Measurements from ENCODE around the gene LGR4.

The LGR4 gene

GRCh38 chr11:27423125-27423524, 49.5 kb downstream of the LGR4 start:
- no peak overlapping the region for H3K4me3 ChIP-seq (ENCODE audit: low read depth, low read length)
- TF ChIP-seq, protein P1, sequence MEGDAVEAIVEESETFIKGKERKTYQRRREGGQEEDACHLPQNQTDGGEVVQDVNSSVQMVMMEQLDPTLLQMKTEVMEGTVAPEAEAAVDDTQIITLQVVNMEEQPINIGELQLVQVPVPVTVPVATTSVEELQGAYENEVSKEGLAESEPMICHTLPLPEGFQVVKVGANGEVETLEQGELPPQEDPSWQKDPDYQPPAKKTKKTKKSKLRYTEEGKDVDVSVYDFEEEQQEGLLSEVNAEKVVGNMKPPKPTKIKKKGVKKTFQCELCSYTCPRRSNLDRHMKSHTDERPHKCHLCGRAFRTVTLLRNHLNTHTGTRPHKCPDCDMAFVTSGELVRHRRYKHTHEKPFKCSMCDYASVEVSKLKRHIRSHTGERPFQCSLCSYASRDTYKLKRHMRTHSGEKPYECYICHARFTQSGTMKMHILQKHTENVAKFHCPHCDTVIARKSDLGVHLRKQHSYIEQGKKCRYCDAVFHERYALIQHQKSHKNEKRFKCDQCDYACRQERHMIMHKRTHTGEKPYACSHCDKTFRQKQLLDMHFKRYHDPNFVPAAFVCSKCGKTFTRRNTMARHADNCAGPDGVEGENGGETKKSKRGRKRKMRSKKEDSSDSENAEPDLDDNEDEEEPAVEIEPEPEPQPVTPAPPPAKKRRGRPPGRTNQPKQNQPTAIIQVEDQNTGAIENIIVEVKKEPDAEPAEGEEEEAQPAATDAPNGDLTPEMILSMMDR (IDR thresholded peaks at IDR 0.05; ENCODE audit: low read depth, low read length): no peak

GRCh38 chr11:27421819-27422494, 50.6 kb downstream of the LGR4 start:
- TF ChIP-seq, protein P1 (IDR thresholded peaks at IDR 0.05; ENCODE audit: low read depth, low read length): no peak
- no peak overlapping the region for H3K4me3 ChIP-seq (ENCODE audit: low read depth, low read length)

DNA sequence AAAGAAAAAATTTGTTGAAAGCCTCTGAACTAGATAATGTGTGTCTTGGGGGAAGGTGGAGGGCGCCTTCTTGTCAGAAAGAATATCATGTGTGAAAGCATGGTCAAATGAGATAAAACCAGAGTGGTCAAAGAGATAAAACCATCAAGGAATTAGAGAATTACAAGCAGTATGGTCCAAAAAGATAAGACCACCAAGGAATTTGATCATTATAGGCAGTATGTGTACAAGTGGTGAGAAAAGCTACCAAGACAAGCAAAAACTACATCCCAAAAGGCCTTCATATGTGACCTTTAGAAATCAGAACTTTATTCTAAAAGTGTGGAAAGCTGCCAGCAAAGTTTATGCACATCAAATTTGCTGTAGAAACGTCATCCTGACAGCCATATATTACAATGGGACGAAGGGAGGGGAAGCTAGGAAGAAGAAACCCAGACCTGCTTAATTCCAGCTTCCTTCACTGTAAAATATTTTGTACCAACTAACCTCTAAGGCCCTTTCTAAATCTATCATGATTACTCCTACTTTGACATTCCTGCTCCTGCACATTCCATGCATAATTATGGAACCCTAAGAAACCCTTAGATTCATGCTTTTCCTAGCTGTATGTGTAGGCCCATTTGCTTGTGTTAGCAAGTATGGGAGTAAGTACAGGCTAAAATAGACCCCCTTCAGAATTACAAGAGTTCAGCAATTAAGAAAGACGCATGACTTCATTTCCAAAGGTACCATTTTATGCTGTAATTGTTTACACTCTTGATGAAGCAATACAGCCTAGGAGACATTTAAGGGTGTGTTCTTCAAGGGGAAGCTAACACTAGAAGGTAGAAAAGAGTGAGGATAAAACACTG, 51.6 kb downstream of the LGR4 start:
- H3K4me3 ChIP-seq (ENCODE audit: low read depth, low read length): no peak overlapping the region
- TF ChIP-seq, protein P1 (IDR thresholded peaks at IDR 0.05; ENCODE audit: low read depth, low read length): no peak

GRCh38 chr11:27420217-27420616, 52.4 kb downstream of the LGR4 start:
- H3K4me3 ChIP-seq (ENCODE audit: low read depth, low read length): no peak overlapping the region
- TF ChIP-seq, protein P1 (IDR thresholded peaks at IDR 0.05; ENCODE audit: low read depth, low read length): no peak

DNA sequence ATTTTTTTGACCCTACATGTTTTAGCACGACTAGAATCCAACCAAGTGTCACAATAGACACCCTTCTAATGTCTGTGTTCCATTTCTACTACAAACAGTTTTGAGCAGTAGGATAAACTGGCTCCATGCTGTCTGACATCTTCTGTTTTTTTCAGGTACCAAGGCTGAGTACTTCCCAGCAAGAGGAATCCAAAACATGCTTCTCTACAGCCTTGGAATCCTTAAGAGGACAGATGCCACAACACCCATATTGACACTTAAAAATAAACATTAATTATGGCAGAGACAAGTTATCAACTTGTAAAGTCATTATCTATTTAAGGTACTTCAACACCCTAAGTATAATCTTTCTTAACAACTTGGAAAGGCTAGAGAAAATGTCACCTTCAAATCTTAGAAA, 54.2 kb downstream of the LGR4 start:
- TF ChIP-seq, protein P1 (IDR thresholded peaks at IDR 0.05; ENCODE audit: low read depth, low read length): no peak
- no peak overlapping the region for H3K4me3 ChIP-seq (ENCODE audit: low read depth, low read length)

DNA sequence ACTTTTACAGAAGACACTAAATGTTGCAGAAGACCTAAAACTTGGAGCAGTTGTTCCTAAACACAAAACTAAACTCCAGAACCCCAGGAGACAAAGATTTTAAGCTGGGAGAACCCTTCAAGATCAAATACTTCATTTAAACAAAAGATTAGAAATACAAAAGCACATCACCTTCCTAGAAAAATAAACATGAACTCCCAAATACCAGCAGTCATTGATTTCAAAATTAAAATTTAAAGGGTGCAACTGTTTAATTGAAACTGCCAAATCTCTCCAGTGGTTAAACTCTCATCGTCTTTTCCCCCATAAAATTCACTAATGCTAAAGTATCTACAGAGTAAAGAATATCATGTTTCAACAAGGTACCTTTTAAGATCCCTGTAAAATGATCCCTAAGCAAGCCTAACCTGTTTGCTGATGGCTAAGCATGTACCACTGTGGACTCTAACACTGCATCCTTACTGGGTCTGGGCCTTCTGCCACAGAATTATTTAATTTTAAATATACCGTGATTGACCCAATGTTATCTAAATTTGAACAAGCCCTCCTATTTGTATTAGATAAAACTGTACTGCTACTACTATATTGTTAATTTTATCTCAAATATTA, 55.9 kb downstream of the LGR4 start:
- TF ChIP-seq, protein P1 (IDR thresholded peaks at IDR 0.05; ENCODE audit: low read depth, low read length): no peak
- no peak overlapping the region for H3K4me3 ChIP-seq (ENCODE audit: low read depth, low read length)

DNA sequence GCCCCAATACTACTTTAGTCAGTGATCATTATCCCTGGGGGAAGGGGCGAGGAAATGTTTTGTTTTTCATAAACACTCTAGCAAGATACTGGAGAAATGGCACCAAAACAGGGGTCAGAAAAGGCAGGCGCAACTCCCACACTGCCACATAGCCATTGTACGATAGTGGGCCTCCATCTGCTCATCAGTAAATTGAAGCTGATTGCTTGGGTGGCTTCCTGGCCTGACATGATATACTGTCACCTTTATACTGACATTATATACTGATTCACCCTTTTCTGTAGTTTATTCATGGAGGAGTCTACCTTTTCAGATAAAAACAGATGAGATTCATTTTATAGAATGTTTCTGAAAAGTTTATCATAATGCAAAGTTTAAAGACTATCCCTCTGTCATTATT, 57.9 kb downstream of the LGR4 start:
- H3K4me3 ChIP-seq (ENCODE audit: low read depth, low read length): no peak overlapping the region
- TF ChIP-seq, protein P1 (IDR thresholded peaks at IDR 0.05; ENCODE audit: low read depth, low read length): no peak

All from WI38 (cell line).